HG03025 (cell line): ENCODE measurements around the gene HDHD2.

ENCODE experiments used
- ATAC-seq: cut with Tn5 transposase; IDR thresholded peaks from one replicate; pipeline ENCODE4 v1.9.1; 2021; ENCODE audit warnings: mild to moderate bottlenecking, moderate library complexity; ENCODE audit not compliant: unreplicated experiment, low FRiP score

HDHD2 gene

GRCh38 chr18:47149457-47150028, 757 bp downstream of the HDHD2 start:
- ATAC-seq: no peak

- ATAC-seq: no peak
Observed at GRCh38 chr18:47146206-47146605, 4.1 kb downstream of the HDHD2 start.

- ATAC-seq: no peak
Observed at GRCh38 chr18:47143899-47144485, 6.3 kb downstream of the HDHD2 start.

- ATAC-seq: no peak
Observed at GRCh38 chr18:47143153-47143552, 7.1 kb downstream of the HDHD2 start.

- no peak for ATAC-seq
Observed at GRCh38 chr18:47141289-47141688, 9.0 kb downstream of the HDHD2 start.

GRCh38 chr18:47121146-47121545, 29.2 kb downstream of the HDHD2 start:
- ATAC-seq: no peak

- ATAC-seq: peak; percentile 77
Observed at GRCh38 chr18:47120428-47120827, 29.9 kb downstream of the HDHD2 start.

- ATAC-seq: no peak
Observed at GRCh38 chr18:47118981-47119380, 31.3 kb downstream of the HDHD2 start.

- no peak for ATAC-seq
Observed at GRCh38 chr18:47115205-47115604, 35.1 kb downstream of the HDHD2 start.

- ATAC-seq: no peak
Observed at GRCh38 chr18:47113796-47114540, 36.3 kb downstream of the HDHD2 start.

GRCh38 chr18:47110492-47111274, 39.6 kb downstream of the HDHD2 start:
- ATAC-seq: no peak

GRCh38 chr18:47109720-47110119, 40.6 kb downstream of the HDHD2 start:
- no peak for ATAC-seq

GRCh38 chr18:47108998-47109405, 41.3 kb downstream of the HDHD2 start:
- no peak for ATAC-seq

- ATAC-seq: no peak
Observed at GRCh38 chr18:47108373-47108772, 41.9 kb downstream of the HDHD2 start.

- no peak for ATAC-seq
Observed at GRCh38 chr18:47100212-47100831, 50.0 kb downstream of the HDHD2 start.

GRCh38 chr18:47095810-47096209, 54.5 kb downstream of the HDHD2 start:
- no peak for ATAC-seq

GRCh38 chr18:47087676-47088075, 62.6 kb downstream of the HDHD2 start:
- ATAC-seq: no peak

- ATAC-seq: no peak
Observed at GRCh38 chr18:47081578-47081977, 68.7 kb downstream of the HDHD2 start.

GRCh38 chr18:47080872-47081271, 69.4 kb downstream of the HDHD2 start:
- no peak for ATAC-seq

GRCh38 chr18:47077111-47077510, 73.2 kb downstream of the HDHD2 start:
- ATAC-seq: no peak
